ENCODE data around the gene RPTOR. TPM values are rescaled to one million over a fixed set of nuclear protein-coding genes. Genes with fewer than 3 reads are reported as not detected.

The RPTOR gene, protein sequence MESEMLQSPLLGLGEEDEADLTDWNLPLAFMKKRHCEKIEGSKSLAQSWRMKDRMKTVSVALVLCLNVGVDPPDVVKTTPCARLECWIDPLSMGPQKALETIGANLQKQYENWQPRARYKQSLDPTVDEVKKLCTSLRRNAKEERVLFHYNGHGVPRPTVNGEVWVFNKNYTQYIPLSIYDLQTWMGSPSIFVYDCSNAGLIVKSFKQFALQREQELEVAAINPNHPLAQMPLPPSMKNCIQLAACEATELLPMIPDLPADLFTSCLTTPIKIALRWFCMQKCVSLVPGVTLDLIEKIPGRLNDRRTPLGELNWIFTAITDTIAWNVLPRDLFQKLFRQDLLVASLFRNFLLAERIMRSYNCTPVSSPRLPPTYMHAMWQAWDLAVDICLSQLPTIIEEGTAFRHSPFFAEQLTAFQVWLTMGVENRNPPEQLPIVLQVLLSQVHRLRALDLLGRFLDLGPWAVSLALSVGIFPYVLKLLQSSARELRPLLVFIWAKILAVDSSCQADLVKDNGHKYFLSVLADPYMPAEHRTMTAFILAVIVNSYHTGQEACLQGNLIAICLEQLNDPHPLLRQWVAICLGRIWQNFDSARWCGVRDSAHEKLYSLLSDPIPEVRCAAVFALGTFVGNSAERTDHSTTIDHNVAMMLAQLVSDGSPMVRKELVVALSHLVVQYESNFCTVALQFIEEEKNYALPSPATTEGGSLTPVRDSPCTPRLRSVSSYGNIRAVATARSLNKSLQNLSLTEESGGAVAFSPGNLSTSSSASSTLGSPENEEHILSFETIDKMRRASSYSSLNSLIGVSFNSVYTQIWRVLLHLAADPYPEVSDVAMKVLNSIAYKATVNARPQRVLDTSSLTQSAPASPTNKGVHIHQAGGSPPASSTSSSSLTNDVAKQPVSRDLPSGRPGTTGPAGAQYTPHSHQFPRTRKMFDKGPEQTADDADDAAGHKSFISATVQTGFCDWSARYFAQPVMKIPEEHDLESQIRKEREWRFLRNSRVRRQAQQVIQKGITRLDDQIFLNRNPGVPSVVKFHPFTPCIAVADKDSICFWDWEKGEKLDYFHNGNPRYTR (N-terminal part only)
- 10 to 100 TPM; 21.4 to 27.5 (median 23.6) TPM for total RNA-seq

DNA sequence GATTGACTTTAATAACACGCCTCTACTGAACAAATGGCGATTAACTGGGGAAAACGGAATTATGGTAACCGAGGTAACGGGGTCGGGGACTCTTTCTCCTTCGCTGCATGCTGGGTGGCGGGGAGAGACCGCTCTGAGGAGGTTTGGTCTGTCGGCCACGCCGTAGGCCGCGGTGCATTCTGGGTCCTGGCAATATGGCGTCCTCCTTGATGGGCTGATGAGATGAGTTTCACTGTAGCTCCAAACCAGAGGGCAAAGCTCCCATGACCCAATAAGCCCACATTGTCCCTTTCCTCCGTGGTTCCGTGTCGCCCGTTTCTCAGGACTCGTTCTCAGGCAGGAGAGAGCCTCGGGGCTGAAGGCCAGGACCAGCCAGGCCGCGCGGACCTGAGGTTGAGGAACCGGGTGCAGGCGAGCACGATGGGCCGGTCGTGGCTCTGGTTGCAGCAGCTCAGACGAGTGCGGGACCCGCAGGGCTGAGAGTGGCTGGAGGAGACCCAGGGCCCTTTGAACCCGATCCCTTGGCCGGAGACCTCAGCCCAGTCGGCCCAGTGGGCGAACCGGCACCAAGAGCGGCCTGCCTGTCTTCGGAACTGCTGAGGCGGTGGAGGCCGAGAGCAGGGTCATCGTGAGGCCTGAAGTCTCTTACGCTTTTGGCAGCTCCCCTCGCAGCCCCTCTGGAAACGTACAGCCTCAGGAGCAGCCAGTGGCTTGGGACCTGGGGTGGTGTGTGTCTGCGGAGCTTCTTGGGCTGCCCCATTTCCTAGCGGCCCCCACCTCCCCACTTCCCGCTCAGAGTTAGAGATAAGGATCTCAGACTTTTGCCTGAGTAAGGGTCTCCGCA is at the start of gene RPTOR:
RPTOR (plus strand) TSS at position 184 of the 844 bp plus-strand sequence. CDS start 792 bp downstream, outside the sequence.
- no peaks in the 10 kb centered on the region for H3K9me3 ChIP-seq
- no peaks in the 10 kb centered on the region for H3K27me3 ChIP-seq
- TF ChIP-seq POLR2A (IDR thresholded peaks at IDR 0.05) (no peak), POLR2AphosphoS5 (IDR thresholded peaks at IDR 0.05) (peak; percentile 74 to 86 (median 83))
- TF ChIP-seq, protein P1, sequence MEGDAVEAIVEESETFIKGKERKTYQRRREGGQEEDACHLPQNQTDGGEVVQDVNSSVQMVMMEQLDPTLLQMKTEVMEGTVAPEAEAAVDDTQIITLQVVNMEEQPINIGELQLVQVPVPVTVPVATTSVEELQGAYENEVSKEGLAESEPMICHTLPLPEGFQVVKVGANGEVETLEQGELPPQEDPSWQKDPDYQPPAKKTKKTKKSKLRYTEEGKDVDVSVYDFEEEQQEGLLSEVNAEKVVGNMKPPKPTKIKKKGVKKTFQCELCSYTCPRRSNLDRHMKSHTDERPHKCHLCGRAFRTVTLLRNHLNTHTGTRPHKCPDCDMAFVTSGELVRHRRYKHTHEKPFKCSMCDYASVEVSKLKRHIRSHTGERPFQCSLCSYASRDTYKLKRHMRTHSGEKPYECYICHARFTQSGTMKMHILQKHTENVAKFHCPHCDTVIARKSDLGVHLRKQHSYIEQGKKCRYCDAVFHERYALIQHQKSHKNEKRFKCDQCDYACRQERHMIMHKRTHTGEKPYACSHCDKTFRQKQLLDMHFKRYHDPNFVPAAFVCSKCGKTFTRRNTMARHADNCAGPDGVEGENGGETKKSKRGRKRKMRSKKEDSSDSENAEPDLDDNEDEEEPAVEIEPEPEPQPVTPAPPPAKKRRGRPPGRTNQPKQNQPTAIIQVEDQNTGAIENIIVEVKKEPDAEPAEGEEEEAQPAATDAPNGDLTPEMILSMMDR (IDR thresholded peaks at IDR 0.05) = peak in 1 of 3 donors; percentile 6
- H3K36me3 ChIP-seq = no peaks in the 10 kb centered on the region
- peak; percentile 77 to 81 for DNase-seq (ENCODE audit: low spot score in 2 of 2)
- H3K4me1 ChIP-seq = peaks cover 0 to 10% of the 10 kb centered on the region in 2 donors
- peak within 1 kb of the TSS; percentile 73 to 89 for H3K27ac ChIP-seq
- peak within 1 kb of the TSS; percentile 84 to 96 (median 95) for H3K4me3 ChIP-seq
- intact Hi-C loops (cut with DNase I; ENCODE audit: low total_unique reads) = no loop called here

DNA sequence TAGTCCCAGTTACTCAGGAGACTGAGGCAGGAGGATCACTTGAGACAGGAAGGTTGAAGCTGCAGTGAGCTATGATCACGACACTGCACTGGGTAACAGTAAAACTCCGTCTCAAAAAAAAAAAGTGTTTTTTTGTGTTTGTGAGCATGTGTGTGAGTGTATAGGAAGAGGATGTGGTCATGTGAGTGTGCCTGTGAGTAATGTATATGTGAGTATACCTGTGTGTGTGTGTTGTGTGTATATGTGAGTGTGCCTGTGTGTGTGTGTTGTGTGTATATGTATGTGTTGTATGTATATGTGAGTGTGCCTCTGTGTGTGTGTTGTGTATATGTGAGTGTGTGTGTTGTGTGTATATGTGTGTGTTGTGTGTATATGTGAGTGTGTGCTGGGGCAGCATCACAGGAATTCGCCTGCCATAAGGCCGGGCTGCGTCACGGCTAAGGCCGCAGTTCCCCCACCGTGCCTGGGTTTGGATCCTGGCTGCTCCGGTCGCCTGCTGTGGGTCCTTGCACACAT is 46.9 kb upstream of the RPTOR start:
- no peak for DNase-seq (ENCODE audit: low spot score in 2 of 2)
- TF ChIP-seq POLR2AphosphoS5 (IDR thresholded peaks at IDR 0.05) (no peak), POLR2A (IDR thresholded peaks at IDR 0.05) (no peak)
- TF ChIP-seq, protein P1 (IDR thresholded peaks at IDR 0.05) = no peak
- H3K27ac ChIP-seq = peak overlapping the region in 1 of 2 donors; percentile 69
- no peaks in the 10 kb centered on the region for H3K4me1 ChIP-seq
- intact Hi-C loops (cut with DNase I; ENCODE audit: low total_unique reads) = loop anchor here (5.0 kb wide), 1 partner anchor 1590 kb away; no protein-coding TSS in a partner anchor
- no peaks in the 10 kb centered on the region for H3K9me3 ChIP-seq
- H3K36me3 ChIP-seq = no peaks in the 10 kb centered on the region
- peak overlapping the region in 2 of 3 donors; percentile 35 to 62 for H3K4me3 ChIP-seq
- peaks cover 0 to 3% of the 10 kb centered on the region in 2 donors for H3K27me3 ChIP-seq

DNA sequence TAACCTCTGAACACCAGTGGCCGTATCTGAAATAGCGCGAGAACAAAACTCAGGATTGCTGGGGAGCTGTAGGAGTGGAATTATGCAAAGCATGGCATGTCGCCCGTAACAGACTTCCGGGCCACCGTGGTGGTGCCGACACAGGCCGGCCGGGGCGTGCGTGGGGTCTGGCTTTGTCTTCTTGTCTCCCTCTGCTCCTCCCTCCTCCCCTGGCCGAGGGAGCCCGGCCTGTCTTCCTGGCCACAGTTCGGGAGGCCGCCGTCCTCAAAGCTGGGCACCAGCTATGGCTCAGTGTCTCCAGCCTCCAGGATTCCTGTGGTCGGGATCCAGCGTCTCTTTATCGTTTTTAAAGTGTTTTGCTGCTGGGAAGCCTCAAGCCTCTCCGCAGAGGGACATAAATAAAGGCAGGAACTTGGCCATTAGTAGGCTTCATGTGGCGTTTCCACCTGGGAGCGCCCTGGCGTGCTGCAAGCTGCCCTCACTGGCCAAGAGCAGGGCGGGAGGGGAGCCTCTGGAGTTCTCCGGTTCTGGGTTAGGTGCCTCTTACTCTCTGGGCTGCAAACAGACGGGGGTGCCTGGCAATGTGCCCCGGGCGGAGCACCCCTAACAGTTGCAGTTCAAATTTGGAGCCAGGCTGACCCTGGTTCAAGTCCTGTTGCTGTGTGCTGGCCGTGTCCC is 46.3 kb upstream of the RPTOR start:
- Histone ChIP-seq H3K27me3 (peaks cover 0 to 3% of the 10 kb centered on the region in 2 donors), H3K27ac (peak overlapping the region; percentile 48 to 69), H3K36me3 (no peaks in the 10 kb centered on the region), H3K9me3 (no peaks in the 10 kb centered on the region), H3K4me3 (peak overlapping the region in 2 of 3 donors; percentile 35 to 62), H3K4me1 (no peaks in the 10 kb centered on the region)
- TF ChIP-seq POLR2A (IDR thresholded peaks at IDR 0.05) (no peak), POLR2AphosphoS5 (IDR thresholded peaks at IDR 0.05) (no peak)
- TF ChIP-seq, protein P1 (IDR thresholded peaks at IDR 0.05) = no peak
- intact Hi-C loops (cut with DNase I; ENCODE audit: low total_unique reads) = loop anchor here (5.0 kb wide), 1 partner anchor 1591 kb away; no protein-coding TSS in a partner anchor
- peak in 1 of 2 donors; percentile 55 for DNase-seq (ENCODE audit: low spot score in 2 of 2)

DNA sequence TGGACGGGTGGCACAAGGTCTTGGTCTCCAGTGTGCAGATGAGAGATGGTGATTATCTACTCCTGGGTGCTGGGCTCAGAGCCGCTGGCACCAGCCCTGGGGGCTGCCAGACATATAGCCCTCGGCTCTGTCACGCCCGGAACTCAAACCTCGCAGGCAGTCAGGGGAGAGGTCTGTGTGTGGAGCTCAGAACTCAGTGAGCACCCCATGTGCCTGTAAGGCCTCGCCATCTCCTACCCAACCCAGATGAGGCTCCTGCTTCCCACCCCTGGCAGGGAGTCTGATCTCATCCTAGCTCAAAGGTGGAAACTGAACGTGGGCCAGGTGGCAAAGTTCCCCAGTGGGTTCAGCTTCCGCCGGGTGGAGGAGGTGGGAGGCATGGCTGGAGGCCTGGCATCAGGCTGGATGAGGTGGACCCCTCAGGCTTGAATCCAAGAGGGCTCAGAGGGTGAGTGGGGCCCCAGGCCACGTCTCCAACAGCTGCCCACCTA is 45.7 kb upstream of the RPTOR start:
- H3K27ac ChIP-seq = peak overlapping the region; percentile 48 to 69
- TF ChIP-seq, protein P1 (IDR thresholded peaks at IDR 0.05) = no peak
- TF ChIP-seq POLR2AphosphoS5 (IDR thresholded peaks at IDR 0.05) (no peak), POLR2A (IDR thresholded peaks at IDR 0.05) (no peak)
- H3K9me3 ChIP-seq = no peaks in the 10 kb centered on the region
- no peaks in the 10 kb centered on the region for H3K4me1 ChIP-seq
- H3K4me3 ChIP-seq = peak overlapping the region in 1 of 3 donors; percentile 62
- no peaks in the 10 kb centered on the region for H3K36me3 ChIP-seq
- intact Hi-C loops (cut with DNase I; ENCODE audit: low total_unique reads) = loop anchor here (5.0 kb wide), 1 partner anchor 1592 kb away; no protein-coding TSS in a partner anchor
- DNase-seq (ENCODE audit: low spot score in 2 of 2) = no peak
- peaks cover 0 to 3% of the 10 kb centered on the region in 2 donors for H3K27me3 ChIP-seq
